ENCODE results near the gene GOLGA7B. TPM values are rescaled to one million over a fixed set of nuclear protein-coding genes. Genes with fewer than 3 reads are reported as not detected.

The GOLGA7B gene
- total RNA-seq (1 to 10 TPM; 7.6 to 7.9 TPM), polyA plus RNA-seq (1 to 10 TPM in 1 of 2 donors, under 1 TPM in 1; 0.46 to 1.7 TPM)

- H3K4me1 Mint-ChIP-seq: peaks cover 29 to 46% (median 39%) of the 10 kb centered on the region in 4 donors
Observed at GRCh38 chr10:97849687-97850402, at the start of gene GOLGA7B. TSS of gene GOLGA7B (plus strand) at chr10:97849843. CDS start at chr10:97850304, 461 bp downstream.

GRCh38 chr10:97800474-97800873 is 49.2 kb upstream of the GOLGA7B start:
- peaks cover 3 to 21% (median 7%) of the 10 kb centered on the region in 8 donors for H3K9me3 Mint-ChIP-seq
- H3K4me1 Mint-ChIP-seq: peaks cover 12 to 28% (median 21%) of the 10 kb centered on the region in 4 donors
- Histone ChIP-seq H3K36me3 (ENCODE audit: insufficient read depth, low read length) (no peaks in the 10 kb centered on the region), H3K4me3 (ENCODE audit: low read length in 2 of 2) (no peak overlapping the region), H3K4me1 (ENCODE audit: insufficient read depth, low read length) (peaks cover 22% of the 10 kb centered on the region), H3K27me3 (ENCODE audit: insufficient read depth, low read length) (no peaks in the 10 kb centered on the region), H3K9me3 (ENCODE audit: control insufficient read depth in 1 of 2, low read length in 2 of 2) (no peaks in the 10 kb centered on the region), H3K27ac (ENCODE audit: low read depth, low read length) (no peak overlapping the region)
- H3K36me3 Mint-ChIP-seq: peaks cover 0 to 4% of the 10 kb centered on the region in 2 donors
- no peak overlapping the region for H3K4me3 Mint-ChIP-seq
- CTCF ChIA-PET (ENCODE audit: partially characterized antibody): interaction anchor here (1.7 to 2.1 kb wide), 2 partner anchors 8 to 69 kb away, joined by 8 to 12 read pairs; no protein-coding TSS in a partner anchor
- H3K27me3 Mint-ChIP-seq: peaks cover 0 to 1% of the 10 kb centered on the region in 2 donors
- intact Hi-C loops (cut with micrococcal nuclease): no loop called here
- POLR2A ChIA-PET (ENCODE audit: partially characterized antibody): no interaction called here
- no peak for DNase-seq
- H3K27ac Mint-ChIP-seq: peak overlapping the region in 1 of 7 donors; percentile 15

More at GRCh38 chr10:97849687-97850402, at the start of gene GOLGA7B:
- Histone ChIP-seq H3K27ac (ENCODE audit: low read depth, low read length) (peak within 1 kb of the TSS; percentile 32), H3K4me1 (ENCODE audit: insufficient read depth, low read length) (peaks cover 40% of the 10 kb centered on the region), H3K4me3 (ENCODE audit: low read length in 2 of 2) (peak within 1 kb of the TSS; percentile 76 to 79), H3K9me3 (ENCODE audit: control insufficient read depth in 1 of 2, low read length in 2 of 2) (no peaks in the 10 kb centered on the region), H3K27me3 (ENCODE audit: insufficient read depth, low read length) (no peaks in the 10 kb centered on the region), H3K36me3 (ENCODE audit: insufficient read depth, low read length) (no peaks in the 10 kb centered on the region)
- H3K9me3 Mint-ChIP-seq: no peaks in the 10 kb centered on the region
- intact Hi-C loops (cut with micrococcal nuclease): loop anchor here (1.0 to 5.0 kb wide), 4 partner anchors 19 to 282 kb away; partner anchors contain the start of genes AVPI1 and R3HCC1L
- peak within 1 kb of the TSS; percentile 92 to 98 (median 94) for H3K4me3 Mint-ChIP-seq
- no peaks in the 10 kb centered on the region for H3K27me3 Mint-ChIP-seq
- POLR2A ChIA-PET (ENCODE audit: partially characterized antibody): interaction anchor here (0.7 to 4.9 kb wide), 15 partner anchors 9 to 1262 kb away, joined by 3 to 56 read pairs (median 4); partner anchors contain the start of genes MARVELD1, R3HCC1L and ZFYVE27
- peak; percentile 60 to 72 (median 70) for DNase-seq
- peak within 1 kb of the TSS; percentile 87 to 94 (median 91) for H3K27ac Mint-ChIP-seq
- H3K36me3 Mint-ChIP-seq: peaks cover 2 to 12% of the 10 kb centered on the region in 2 donors
- CTCF ChIA-PET (ENCODE audit: partially characterized antibody): interaction anchor here (0.5 to 5.1 kb wide), 7 partner anchors 15 to 210 kb away, joined by 3 to 42 read pairs (median 3); partner anchors contain the start of gene PI4K2A

- H3K4me3 ChIP-seq (ENCODE audit: low read length in 2 of 2): no peak overlapping the region
- CTCF ChIA-PET (ENCODE audit: partially characterized antibody): interaction anchor here (1.7 to 2.1 kb wide), 2 partner anchors 9 to 68 kb away, joined by 8 to 12 read pairs; no protein-coding TSS in a partner anchor
- no peak overlapping the region for H3K27ac Mint-ChIP-seq
- peaks cover 0 to 4% of the 10 kb centered on the region in 2 donors for H3K36me3 Mint-ChIP-seq
- no peak for DNase-seq
- POLR2A ChIA-PET (ENCODE audit: partially characterized antibody): no interaction called here
- peaks cover 0 to 1% of the 10 kb centered on the region in 2 donors for H3K27me3 Mint-ChIP-seq
- H3K9me3 ChIP-seq (ENCODE audit: control insufficient read depth in 1 of 2, low read length in 2 of 2): no peaks in the 10 kb centered on the region
- H3K4me3 Mint-ChIP-seq: no peak overlapping the region
- no peak overlapping the region for H3K27ac ChIP-seq (ENCODE audit: low read depth, low read length)
- H3K27me3 ChIP-seq (ENCODE audit: insufficient read depth, low read length): no peaks in the 10 kb centered on the region
- no peaks in the 10 kb centered on the region for H3K36me3 ChIP-seq (ENCODE audit: insufficient read depth, low read length)
- intact Hi-C loops (cut with micrococcal nuclease): no loop called here
- peaks cover 13% of the 10 kb centered on the region for H3K4me1 ChIP-seq (ENCODE audit: insufficient read depth, low read length)
- H3K9me3 Mint-ChIP-seq: peaks cover 3 to 21% (median 7%) of the 10 kb centered on the region in 8 donors
- H3K4me1 Mint-ChIP-seq: peaks cover 9 to 19% (median 13%) of the 10 kb centered on the region in 4 donors
Observed at GRCh38 chr10:97801422-97801821, 48.2 kb upstream of the GOLGA7B start.

- Histone ChIP-seq H3K27me3 (ENCODE audit: insufficient read depth, low read length) (no peaks in the 10 kb centered on the region), H3K4me3 (ENCODE audit: low read length in 2 of 2) (no peak overlapping the region), H3K36me3 (ENCODE audit: insufficient read depth, low read length) (no peaks in the 10 kb centered on the region), H3K27ac (ENCODE audit: low read depth, low read length) (no peak overlapping the region), H3K9me3 (ENCODE audit: control insufficient read depth in 1 of 2, low read length in 2 of 2) (no peaks in the 10 kb centered on the region), H3K4me1 (ENCODE audit: insufficient read depth, low read length) (no peaks in the 10 kb centered on the region)
- peak overlapping the region in 1 of 8 donors; percentile 44 for H3K4me3 Mint-ChIP-seq
- ChIA-PET CTCF (ENCODE audit: partially characterized antibody) (interaction anchor here (2.1 to 2.3 kb wide), 2 partner anchors 13 to 64 kb away, joined by 7 to 8 read pairs; no protein-coding TSS in a partner anchor), POLR2A (ENCODE audit: partially characterized antibody) (no interaction called here)
- H3K27ac Mint-ChIP-seq: peak overlapping the region in 3 of 7 donors; percentile 8 to 72 (median 20)
- H3K27me3 Mint-ChIP-seq: peaks cover 0 to 1% of the 10 kb centered on the region in 2 donors
- intact Hi-C loops (cut with micrococcal nuclease): no loop called here
- H3K36me3 Mint-ChIP-seq: no peaks in the 10 kb centered on the region
- no peaks in the 10 kb centered on the region for H3K9me3 Mint-ChIP-seq
- H3K4me1 Mint-ChIP-seq: peaks cover 0 to 1% (median 0%) of the 10 kb centered on the region in 4 donors
- peak in 2 of 5 donors; percentile 27 for DNase-seq
Observed at GRCh38 chr10:97805096-97805884, 44.4 kb upstream of the GOLGA7B start.

- ChIA-PET CTCF (ENCODE audit: partially characterized antibody) (interaction anchor here (2.1 to 2.3 kb wide), 2 partner anchors 14 to 64 kb away, joined by 7 to 8 read pairs; no protein-coding TSS in a partner anchor), POLR2A (ENCODE audit: partially characterized antibody) (no interaction called here)
- intact Hi-C loops (cut with micrococcal nuclease): no loop called here
- Mint-ChIP-seq H3K9me3 (no peaks in the 10 kb centered on the region), H3K4me3 (no peak overlapping the region), H3K4me1 (peaks cover 0 to 1% (median 0%) of the 10 kb centered on the region in 4 donors), H3K27me3 (peaks cover 0 to 1% of the 10 kb centered on the region in 2 donors), H3K27ac (peak overlapping the region in 1 of 7 donors; percentile 65), H3K36me3 (no peaks in the 10 kb centered on the region)
- H3K36me3 ChIP-seq (ENCODE audit: insufficient read depth, low read length): no peaks in the 10 kb centered on the region
- H3K27ac ChIP-seq (ENCODE audit: low read depth, low read length): no peak overlapping the region
- H3K27me3 ChIP-seq (ENCODE audit: insufficient read depth, low read length): no peaks in the 10 kb centered on the region
- no peak for DNase-seq
- no peaks in the 10 kb centered on the region for H3K9me3 ChIP-seq (ENCODE audit: control insufficient read depth in 1 of 2, low read length in 2 of 2)
- no peaks in the 10 kb centered on the region for H3K4me1 ChIP-seq (ENCODE audit: insufficient read depth, low read length)
- no peak overlapping the region for H3K4me3 ChIP-seq (ENCODE audit: low read length in 2 of 2)
Observed at GRCh38 chr10:97805949-97806348, 43.7 kb upstream of the GOLGA7B start.

GRCh38 chr10:97810446-97810845 is 39.2 kb upstream of the GOLGA7B start:
- H3K4me1 Mint-ChIP-seq: peaks cover 0 to 4% (median 0%) of the 10 kb centered on the region in 4 donors
- intact Hi-C loops (cut with micrococcal nuclease): no loop called here
- H3K27me3 ChIP-seq (ENCODE audit: insufficient read depth, low read length): no peaks in the 10 kb centered on the region

More at GRCh38 chr10:97810446-97810845, 39.2 kb upstream of the GOLGA7B start:
- Histone ChIP-seq H3K36me3 (ENCODE audit: insufficient read depth, low read length) (no peaks in the 10 kb centered on the region), H3K9me3 (ENCODE audit: control insufficient read depth in 1 of 2, low read length in 2 of 2) (no peaks in the 10 kb centered on the region), H3K4me3 (ENCODE audit: low read length in 2 of 2) (no peak overlapping the region), H3K4me1 (ENCODE audit: insufficient read depth, low read length) (no peaks in the 10 kb centered on the region), H3K27ac (ENCODE audit: low read depth, low read length) (no peak overlapping the region)
- no peak for DNase-seq
- ChIA-PET CTCF (ENCODE audit: partially characterized antibody) (interaction anchor here (0.9 to 1.9 kb wide), 2 partner anchors 18 to 23 kb away, joined by 3 to 7 read pairs; no protein-coding TSS in a partner anchor), POLR2A (ENCODE audit: partially characterized antibody) (interaction anchor here (0.6 kb wide), 1 partner anchor 36 kb away, joined by 3 read pairs; no protein-coding TSS in a partner anchor)
- H3K4me3 Mint-ChIP-seq: no peak overlapping the region
- no peaks in the 10 kb centered on the region for H3K9me3 Mint-ChIP-seq
- H3K27ac Mint-ChIP-seq: no peak overlapping the region
- H3K36me3 Mint-ChIP-seq: no peaks in the 10 kb centered on the region
- no peaks in the 10 kb centered on the region for H3K27me3 Mint-ChIP-seq

Data from CD4-positive, alpha-beta memory T cell (primary cell).